Transverse colon (tissue), 3 donors: Measurements from ENCODE around the gene ST3GAL6.

Experiments used
- POLR2A ChIP-seq: fragments of 450-650 bp; IDR thresholded peaks from one replicate; pipeline ENCODE4 v1.6.1; 2016; ENCODE audit warnings: antibody characterized with exemption, mild to moderate bottlenecking, moderate library complexity
- TF ChIP-seq, protein P1 (sequence below), 5 experiments: fragments of 200-600 bp in 3 of 5; fragments of 450-650 bp in 2 of 5; sonication (generic) in 3 of 5; IDR thresholded peaks; 1 replicate in 2 of 5; 2 replicates in 3 of 5; pipeline ENCODE4 v1.5.1; 2016 to 2017; ENCODE audit warnings: antibody characterized with exemption in 5 of 5, inconsistent platforms in 3 of 5, mild to moderate bottlenecking in 2 of 5, moderate library complexity in 1 of 5

DNA sequence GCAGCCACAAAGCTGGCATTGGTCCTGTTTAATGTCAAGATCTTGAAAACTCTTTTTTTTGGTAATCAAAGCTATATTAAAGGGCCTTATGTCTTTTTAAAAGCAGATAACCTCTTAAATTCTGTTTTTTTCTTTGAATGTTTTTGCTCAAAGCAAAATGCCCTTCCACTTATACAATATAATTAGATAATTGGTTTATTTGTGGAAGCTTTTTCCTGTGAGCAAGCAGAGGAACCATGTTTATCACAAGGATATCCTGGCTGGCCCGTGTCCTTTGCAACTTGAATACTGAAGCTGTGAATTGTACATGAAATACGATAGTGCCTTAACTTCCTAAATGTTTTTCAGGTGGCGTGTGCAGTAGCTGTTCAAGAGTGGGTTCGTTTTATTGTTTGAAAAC lies 2.6 kb downstream of the ST3GAL6 start:
- TF ChIP-seq POLR2A, result no peak
- TF ChIP-seq, protein P1, sequence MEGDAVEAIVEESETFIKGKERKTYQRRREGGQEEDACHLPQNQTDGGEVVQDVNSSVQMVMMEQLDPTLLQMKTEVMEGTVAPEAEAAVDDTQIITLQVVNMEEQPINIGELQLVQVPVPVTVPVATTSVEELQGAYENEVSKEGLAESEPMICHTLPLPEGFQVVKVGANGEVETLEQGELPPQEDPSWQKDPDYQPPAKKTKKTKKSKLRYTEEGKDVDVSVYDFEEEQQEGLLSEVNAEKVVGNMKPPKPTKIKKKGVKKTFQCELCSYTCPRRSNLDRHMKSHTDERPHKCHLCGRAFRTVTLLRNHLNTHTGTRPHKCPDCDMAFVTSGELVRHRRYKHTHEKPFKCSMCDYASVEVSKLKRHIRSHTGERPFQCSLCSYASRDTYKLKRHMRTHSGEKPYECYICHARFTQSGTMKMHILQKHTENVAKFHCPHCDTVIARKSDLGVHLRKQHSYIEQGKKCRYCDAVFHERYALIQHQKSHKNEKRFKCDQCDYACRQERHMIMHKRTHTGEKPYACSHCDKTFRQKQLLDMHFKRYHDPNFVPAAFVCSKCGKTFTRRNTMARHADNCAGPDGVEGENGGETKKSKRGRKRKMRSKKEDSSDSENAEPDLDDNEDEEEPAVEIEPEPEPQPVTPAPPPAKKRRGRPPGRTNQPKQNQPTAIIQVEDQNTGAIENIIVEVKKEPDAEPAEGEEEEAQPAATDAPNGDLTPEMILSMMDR (IDR thresholded peaks at IDR 0.05), result no peak
